ENCODE measurements around the gene HIVEP3.
"Not testable (repeated sequence)": the region's sequence is repeated elsewhere in the genome, so short reads cannot be mapped to it uniquely, and the experiment has no call there.

The HIVEP3 gene

DNA sequence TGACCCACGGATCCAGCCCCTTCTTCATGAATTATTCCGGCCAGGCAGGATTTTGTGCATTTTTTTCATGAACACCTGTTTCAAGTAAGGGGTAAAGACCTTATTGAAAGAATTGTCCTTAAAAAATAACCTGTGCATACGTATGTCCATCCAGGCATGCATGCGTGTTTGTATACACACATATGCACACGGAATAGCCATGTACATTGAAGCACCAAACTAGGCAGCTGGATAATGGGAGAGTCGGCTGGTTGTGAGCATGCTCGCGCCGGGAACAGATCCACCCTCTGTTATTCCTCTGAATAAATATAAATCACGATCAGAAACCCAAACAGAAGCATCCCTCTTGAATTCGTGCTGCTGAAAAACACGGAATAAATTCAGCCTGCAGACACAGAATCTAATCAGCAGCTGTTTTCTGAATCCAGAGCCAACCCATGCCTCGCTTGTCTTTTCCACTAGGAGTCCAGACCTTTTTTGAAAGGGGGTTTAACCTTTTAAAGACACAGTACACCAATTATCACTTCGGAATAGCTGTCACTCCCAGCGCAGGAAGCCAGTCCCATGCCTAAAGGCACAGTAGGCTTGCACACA lies at the start of gene HIVEP3:
HIVEP3 (minus strand) TSS at position 473 of the 594 bp plus-strand sequence.
- no peak for DNase-seq

DNA sequence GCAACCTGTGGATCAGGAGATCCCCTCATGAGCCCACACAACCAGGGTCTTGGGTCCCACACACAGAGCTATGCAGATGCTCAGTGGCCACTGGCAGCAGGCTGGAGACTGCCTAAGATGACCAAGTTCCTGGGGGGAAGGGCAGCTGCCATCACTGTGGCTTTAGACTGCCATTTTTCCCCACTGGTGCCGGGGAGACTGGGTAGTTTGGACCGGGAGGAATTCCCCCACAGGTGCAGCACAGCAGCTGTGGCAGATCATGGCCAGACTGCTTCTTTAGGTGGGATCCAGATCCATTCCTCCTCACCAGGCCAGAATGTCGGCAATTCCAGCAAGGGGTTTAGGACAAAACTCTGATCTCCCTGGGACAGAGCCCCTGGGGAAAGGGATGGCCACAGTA lies 45.7 kb upstream of the HIVEP3 start:
- DNase-seq = no peak

DNA sequence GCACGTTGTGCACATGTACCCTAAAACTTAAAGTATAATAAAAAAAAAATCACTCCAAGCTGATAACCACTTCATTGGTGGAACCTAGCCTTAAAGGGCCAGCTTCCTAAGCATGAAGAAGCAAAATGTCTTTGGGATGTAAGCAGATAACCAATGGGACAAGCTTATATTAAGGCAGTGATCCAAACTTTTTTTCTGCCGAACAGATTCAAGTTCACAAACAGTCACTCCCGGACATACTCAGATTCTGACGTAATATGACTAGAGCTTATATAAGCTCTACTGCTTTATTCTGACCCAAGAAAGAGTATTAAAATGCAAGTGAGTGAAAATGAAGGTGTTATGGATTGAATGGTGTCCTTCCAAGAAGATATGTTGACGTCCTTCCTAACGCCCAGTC lies 44.9 kb upstream of the HIVEP3 start:
- no peak for DNase-seq

DNA sequence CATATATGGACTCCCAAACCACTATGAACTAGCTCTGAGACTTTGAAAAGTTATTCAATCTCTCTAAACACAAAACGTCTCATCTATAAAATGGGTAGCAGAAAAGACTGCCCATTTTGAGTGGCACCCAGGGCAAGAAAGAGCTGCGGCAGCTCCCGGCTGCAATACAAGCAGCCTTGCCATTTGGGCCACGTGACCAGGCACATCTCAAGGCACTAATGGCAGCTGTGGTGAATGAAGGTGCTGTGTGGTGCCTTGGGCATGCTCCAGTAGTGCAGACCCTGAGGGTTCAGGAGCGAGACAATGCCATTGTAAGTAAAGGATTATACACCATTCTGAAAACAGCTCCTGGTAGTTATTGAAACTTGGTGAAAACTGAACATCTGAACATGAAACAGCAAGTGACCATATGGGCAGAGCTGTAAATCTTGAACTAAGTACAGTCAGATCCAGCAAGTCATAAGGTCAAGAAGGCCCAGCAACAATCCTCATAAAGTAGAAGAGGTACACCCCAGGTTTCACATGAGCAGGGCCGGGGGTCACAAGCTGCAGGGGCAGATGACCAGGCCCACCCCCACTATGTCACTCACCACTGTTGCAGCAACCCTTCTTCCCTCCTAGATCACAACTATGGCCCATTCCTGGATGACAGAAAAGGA lies 39.4 kb upstream of the HIVEP3 start:
- no peak for DNase-seq

DNA sequence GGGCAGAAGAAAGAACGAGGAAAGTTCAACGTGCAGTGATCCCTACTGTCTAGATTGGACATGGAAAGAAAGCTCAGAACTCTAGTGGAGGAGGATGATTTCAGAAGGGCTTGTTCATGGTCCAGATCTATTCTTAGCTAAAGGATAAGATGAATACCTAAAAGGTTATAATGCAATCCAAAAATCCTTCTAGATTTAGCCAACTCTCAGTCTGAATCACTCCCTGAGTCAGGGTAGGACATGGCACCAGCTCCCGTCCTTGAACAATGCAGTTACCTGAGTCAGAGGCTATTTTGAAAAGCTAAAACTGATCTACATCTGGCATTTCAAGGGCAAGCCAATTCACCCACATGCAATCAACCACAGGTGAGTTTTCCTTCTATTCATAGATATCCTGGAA lies 38.8 kb upstream of the HIVEP3 start:
- DNase-seq = no peak

DNA sequence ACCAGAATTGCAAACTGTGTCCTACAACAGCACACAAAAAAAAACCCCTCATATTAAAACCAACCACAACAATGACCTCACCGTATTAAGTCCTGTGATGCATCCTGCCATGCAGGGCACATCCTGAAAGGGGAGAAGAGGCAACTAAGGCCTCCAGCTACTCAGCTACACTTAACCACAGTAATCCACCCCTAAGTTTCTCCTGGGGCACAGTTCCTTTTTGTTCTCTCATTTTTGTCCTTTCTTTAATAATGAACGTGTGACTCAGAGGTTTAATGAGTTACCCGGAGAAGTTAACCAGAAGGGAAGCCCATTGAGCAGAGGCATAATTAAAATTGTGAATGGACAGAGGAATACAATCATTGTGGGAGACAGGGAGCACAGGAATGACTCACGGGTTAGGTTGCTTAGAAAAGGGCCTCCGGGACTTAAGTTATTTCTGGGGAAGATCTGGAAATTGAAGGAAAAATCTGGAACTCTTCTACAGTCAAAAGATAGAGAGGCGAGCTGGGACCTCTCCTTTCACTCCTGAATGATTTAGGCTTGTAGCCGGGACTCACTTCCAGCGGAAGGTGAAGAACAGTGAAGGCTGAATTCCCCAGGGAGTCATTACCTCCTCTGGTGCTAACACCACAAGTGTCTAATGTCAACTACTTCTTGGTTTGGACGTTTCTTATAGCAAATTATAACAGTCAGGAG lies 36.9 kb upstream of the HIVEP3 start:
- DNase-seq = no peak

DNA sequence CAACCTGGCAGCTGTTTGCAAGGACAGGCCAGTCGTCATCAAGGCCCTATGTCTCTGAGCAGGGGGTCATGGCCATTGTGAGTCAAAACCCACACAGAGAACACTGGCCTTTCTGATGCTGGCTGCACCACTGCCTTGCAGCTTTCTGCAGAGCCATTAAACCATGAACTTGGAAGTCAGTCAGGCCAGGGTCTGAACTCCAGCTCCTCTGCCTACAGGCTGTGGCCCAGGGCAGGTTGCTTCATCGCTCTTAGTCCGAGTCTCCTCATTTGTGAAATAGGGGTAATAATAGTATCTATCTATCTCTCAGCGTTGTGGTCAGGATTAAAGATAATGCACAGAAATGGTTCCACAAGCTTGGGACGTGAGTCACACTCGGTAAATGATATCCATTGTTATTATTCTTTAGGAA lies 35.8 kb upstream of the HIVEP3 start:
- DNase-seq = no peak

DNA sequence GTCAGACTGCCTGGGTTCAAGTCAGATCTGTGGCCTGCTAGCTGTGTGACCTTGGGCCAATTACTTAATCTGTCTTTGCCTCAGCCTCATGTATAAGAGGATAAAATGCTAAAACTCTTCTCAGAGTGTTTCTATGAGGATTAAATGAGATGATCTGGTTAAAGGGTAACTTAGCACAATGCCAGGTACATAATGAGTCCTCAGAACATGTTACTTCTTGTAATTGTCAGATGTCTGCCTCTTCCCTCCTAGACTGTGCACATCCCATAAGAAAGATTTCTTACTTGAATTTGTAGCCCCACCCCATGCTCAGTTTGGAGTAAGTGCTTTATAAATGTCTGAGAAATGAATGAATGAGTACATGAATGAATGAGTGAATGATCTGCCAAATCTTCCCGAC lies 34.6 kb upstream of the HIVEP3 start:
- DNase-seq = no peak

DNA sequence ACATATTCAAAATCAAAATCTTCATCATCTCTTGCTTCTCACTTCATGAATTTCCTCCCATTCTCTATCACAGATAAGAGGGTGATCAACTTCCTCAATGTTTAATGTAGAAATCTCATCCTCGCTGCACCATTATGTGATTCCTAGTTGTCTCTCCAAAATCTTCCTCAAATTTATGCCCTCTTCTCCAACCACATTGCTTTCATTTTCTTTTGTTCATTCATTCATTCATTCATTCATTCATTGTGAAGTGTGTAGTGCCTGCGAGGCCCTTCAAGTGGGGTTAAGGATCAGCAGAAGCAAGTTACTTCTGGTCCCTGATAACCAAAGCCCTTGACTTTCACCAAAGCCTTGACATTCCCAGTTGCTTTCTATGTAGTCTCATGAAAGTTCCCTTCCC lies 33.5 kb upstream of the HIVEP3 start:
- no peak for DNase-seq

DNA sequence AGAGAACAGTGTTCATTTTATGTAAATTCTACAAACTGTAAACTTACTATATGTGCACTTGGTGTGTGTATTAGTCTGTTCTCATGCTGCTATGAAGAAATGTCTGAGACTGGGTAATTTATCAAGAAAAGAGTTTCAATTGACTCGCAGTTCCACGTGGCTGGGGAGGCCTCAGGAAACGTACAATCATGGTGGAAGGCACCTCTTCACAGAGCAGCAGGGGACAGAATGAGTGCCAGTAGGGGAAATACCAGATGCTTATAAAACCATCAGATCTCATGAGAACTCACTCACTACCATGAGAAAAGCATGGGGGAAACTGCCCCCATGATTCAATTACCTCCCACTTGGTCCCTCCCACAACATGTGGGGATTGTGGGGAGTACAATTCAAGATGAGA lies 32.8 kb upstream of the HIVEP3 start:
- DNase-seq = not testable (repeated sequence)

DNA sequence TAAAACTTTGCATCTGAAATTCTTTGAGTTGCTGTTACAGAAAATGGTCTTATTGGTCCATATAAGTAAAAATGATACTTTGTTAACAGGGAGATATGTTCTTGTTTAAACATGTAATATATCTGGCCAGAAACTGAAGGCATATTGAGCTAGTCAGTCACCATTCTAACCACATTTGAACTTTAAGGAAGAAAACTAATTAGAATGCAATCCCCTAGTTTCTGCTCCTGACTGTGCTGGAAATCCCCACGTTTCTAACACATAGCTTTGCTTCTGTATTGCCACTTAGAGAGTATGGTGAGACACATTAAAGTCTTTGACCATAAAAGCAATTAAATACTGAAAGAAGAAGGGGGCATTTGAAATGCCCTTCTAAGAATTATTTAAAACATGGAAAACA lies 32.1 kb upstream of the HIVEP3 start:
- DNase-seq = no peak

DNA sequence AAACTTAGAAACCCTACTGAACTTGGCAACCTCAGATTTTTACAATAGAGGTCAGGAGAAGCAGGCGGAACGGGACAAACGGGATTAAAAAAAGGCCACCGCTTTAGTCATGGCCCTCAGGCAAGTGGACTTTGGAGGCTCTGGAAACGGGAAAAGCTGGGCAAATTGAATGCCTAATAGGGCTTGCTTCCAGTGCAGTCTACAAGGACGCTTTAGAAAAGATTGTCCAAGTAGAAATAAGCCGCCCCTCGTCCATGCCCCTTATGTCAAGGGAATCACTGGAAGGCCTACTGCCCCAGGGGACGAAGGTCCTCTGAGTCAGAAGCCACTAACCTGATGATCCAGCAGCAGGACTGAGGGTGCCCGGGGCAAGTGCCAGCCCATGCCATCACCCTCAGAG lies 27.2 kb upstream of the HIVEP3 start:
- not testable (repeated sequence) for DNase-seq

DNA sequence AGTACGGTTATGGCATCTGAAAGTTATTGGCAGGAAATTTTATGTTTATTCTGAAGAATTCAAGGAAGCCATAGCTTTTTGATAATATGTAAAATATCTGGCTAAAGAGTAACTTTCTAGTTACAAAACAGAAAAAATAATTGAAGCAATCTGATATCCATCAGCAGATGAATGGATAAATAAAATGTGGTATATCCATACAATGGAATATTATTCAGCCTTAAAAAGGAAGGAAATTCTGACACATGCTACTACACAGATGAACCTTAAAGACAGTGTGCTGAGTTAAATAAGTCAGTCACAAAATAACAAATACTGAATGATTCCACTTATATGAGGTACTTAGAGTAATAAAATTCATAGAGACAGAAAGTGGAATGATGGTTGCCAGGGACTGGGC lies 25.0 kb upstream of the HIVEP3 start:
- DNase-seq = no peak

DNA sequence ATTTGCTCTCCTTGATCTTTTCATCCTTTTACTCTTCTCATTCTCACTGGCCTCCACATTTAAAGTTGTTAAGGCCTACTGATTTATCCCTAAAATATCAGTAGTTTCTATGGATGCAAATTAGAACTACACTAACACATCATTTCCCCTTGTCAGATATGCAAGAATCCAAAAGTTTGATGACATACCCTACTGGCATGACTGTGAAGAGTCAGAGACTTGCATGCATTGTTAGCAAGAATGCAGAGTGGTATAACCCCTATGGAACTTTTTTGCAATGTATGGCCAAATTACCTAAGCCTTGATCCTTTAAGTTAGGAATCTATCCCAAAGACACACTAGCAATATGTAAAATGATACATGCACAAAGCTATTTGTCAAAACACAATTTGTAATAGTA lies 23.6 kb upstream of the HIVEP3 start:
- DNase-seq = no peak

DNA sequence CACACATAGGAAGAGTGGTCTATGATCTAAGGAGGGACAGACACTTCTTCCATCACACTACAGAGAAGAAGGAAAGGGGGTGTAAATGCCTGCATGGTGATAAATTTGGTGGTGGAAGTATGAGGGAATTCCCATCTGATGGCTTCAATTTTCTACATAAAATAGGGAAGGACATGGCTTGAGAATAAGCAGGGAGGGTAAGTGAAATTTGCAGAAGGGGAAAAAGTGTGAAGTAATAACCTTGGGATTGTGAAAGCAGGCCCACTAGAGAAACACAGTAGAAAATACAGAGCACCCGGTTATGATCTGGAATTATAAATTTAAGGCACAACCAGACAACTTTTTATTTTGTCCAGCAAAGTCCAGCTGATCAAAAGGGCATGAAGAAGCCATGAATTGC lies 22.7 kb upstream of the HIVEP3 start:
- DNase-seq = no peak

DNA sequence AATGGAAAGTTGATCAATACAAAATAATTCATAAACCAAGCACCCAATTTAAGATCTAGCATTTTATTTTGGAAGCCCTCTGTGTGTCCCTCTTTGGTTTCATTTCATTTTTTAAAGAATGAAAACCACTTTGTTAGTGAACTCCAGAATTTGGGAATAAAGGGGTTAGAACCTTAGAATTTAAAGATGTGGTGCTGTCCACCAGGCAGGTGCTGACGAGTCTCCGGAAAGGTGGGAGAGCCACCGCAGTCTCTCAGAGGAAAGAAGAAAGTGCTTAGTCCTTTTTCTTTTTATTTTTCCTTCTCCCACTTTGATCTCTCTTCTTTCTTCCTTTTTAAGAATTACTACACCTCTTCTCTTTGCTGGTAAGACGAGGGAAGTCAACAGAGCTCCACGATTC lies 20.5 kb upstream of the HIVEP3 start:
- no peak for DNase-seq

DNA sequence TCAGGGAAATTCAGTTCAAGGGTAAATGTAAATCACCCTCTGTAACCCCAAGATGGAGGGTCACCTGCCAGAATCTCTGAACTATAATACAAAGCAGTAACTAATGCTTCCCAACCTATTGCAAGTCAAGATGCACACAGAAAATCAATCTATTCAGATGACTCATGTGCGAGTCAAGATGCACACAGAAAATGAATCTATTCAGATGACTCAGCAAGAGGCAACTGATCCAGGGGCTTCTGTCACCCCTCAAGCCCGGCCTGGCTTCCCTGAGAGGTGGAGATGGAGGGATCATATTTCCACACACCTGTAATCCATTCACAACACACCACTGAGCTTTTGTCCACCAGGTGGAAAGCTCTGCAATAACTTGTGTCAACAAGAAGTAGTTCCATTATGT lies 17.4 kb upstream of the HIVEP3 start:
- DNase-seq = peak; percentile 50

DNA sequence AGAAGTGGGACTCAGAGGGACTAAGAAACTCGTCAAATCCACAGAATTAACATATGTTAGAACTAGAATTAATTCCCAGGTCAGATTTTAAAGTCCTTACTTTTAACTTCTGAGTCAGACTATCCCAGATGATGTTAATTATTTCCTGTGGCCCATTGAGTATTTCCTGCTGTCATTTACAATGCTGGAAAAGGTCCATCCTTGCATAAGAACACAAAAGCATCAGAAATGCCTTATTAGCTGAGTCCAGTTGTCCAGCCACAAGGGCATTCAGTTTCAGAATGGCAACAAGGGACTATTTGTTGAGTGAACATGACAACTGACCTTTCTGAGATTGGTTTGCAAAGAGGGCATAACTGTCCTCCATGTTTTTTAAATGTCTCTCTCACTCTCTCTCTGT lies 16.5 kb upstream of the HIVEP3 start:
- no peak for DNase-seq

DNA sequence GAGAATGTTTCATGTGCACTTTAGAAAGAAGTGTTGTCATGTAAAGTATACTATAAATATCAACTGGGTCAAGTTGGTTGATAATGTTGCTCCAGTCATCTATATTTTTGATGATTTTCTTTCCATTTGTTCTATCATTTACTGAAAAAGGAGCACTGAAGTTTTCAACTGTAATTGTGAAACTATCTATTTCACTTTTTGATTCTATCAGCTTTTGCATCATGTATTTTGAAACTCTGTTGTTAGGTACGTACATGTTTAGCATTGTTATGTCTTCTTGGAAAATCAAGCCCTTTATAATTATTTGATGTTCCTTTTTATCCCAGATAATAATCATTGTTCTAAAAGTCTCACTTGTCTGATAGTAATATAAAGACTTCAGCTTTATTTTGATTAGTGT lies 14.4 kb upstream of the HIVEP3 start:
- DNase-seq = no peak

DNA sequence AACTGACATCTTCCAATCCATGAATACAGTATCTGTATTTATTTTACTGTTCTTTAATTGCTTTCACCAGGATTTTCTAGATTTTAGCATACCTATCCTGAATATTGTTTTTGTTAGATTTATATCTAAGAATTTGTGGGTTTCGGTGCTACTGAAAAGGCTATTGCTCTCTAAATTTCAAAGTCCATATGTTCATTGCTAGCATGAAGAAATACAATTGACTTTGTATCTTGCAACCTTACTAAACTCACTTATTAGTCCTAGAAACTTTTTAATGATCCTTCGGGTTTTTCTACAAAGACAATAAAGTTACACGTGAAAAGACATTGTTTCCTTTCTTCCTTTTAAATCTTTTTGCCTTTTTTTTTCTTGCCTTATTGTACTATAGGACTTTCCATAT lies 12.9 kb upstream of the HIVEP3 start:
- no peak for DNase-seq

DNA sequence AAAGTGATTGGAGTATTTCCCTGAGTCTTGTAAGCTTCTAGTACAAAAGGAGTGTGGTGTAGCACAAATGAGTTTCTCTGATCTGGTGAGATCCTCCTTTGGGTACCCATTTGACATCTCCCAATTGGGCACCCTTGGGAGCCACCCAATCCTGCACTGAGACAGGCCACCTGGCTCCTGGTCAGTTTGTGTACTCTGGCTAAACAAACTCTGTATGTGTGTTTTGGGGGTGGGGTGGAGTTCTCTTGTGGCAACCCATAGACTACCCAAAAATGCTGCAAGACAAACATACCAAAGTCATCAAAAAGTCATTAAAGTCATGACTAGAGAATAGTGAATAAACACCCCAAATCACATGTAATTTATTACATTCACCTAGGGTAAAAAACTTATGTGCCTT lies 8.4 kb upstream of the HIVEP3 start:
- DNase-seq = no peak

DNA sequence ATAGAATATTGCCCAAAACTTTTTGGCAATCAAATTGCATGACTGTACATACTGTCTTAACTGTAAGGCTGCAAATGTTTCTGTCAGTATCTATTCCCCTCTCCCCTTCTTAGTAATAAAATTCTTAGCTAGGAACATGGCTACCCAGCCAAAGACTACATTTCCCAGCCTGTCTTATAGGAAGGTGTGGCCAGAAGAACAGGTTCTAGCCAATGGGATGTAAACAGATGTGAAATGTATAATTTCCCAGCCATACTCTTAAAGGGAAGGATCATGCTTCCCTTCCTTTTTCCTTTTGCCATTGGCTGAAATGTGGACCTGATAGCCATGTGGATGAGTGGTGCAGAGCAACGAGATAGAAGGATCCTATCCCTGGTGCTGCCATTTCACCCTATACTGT lies 7.0 kb upstream of the HIVEP3 start:
- DNase-seq = no peak

DNA sequence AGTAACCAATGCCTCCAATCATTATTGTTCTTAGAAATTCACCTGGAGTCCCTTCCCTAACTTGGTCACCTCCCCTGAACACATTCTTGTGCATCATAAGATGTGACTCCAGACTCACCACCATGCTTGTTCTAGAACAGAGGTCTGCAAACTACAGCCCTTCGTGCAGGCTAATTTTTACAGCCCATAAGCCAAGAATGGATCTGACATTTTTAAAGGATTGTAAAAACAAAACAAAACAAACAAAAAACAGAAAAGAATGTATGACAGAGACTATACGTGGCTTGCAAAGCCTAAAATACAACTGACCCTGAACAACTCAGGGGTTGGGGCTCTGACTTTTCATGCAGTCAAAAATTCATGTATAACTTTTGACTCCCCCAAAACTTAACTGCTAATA lies 6.2 kb upstream of the HIVEP3 start:
- no peak for DNase-seq

DNA sequence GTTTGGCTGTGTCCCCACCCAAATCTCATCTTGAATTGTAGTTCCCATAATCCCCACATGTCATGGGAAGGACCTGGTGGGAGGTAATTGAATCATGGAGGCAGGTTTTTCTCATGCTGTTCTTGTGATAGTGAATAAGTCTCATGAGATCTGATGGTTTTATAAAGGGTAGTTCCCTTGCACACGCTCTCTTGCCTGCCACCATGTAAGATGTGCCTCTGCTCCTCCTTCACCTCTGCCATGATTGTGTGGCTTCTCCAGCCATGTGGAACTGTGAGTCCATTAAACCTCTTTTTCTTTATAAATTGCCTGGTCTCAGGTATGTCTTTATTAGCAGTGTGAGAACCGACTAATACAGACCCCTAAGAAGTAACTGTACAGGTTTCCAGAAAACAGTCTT lies 2.5 kb upstream of the HIVEP3 start:
- not testable (repeated sequence) for DNase-seq

DNA sequence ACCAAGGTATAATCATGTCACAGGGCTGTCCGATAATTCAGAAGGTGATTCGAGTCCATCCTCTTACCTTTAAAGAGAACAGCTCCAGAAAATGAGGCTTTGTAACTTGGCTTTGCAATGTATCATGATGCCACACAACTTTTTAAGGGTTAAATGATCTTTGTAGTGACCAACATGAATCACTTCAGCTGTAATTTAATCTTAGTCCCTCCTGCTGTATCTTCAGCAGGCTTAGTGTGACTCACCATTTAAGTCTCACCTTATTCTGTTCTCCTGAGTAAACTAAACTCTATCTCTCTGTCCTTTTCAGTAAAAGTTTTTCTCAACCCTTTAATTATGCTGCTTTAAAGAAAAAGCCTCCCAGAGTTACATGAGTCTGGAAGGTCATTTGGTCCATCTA lies 1.9 kb upstream of the HIVEP3 start:
- no peak for DNase-seq
